Liver (tissue), 3 donors: Measurements from ENCODE around the gene MED26.

ENCODE experiments used
- CTCF ChIP-seq: fragments of 150-350 bp; IDR thresholded peaks from 2 replicates; pipeline ENCODE4 v1.5.1; 2017; ENCODE audit warnings: improper control_type of control experiment, low read depth, low read length; ENCODE audit not compliant: missing input control
- JUND ChIP-seq, 2 donors: IDR thresholded peaks; 2 replicates each; pipeline ENCODE4 v1.6.1; 2016; ENCODE audit warnings: antibody characterized with exemption in 2 of 2
- MAX ChIP-seq: IDR thresholded peaks from 2 replicates; pipeline ENCODE4 v1.6.1; 2016; ENCODE audit warnings: antibody characterized with exemption
- RAD21 ChIP-seq, 2 donors: IDR thresholded peaks; 2 replicates each; pipeline ENCODE4 v1.6.1; 2016; ENCODE audit warnings: antibody characterized with exemption in 2 of 2, mild to moderate bottlenecking in 2 of 2
- REST ChIP-seq: IDR thresholded peaks from 2 replicates; pipeline ENCODE4 v1.6.1; 2016; ENCODE audit warnings: antibody characterized with exemption, mild to moderate bottlenecking
- TAF1 ChIP-seq: conservative IDR thresholded peaks from 2 replicates; pipeline ENCODE4 v1.6.1; 2016; ENCODE audit warnings: antibody characterized with exemption, mild to moderate bottlenecking
- YY1 ChIP-seq: IDR thresholded peaks from 2 replicates; pipeline ENCODE4 v1.6.1; 2016; ENCODE audit warnings: antibody characterized with exemption, mild to moderate bottlenecking
- ZBTB33 ChIP-seq: IDR thresholded peaks from 2 replicates; pipeline ENCODE4 v1.6.1; 2016; ENCODE audit warnings: antibody characterized with exemption
- donor health status: healthy.
- donor health status: healthy.

GRCh38 chr19:16621165-16621800, 6.7 kb downstream of the MED26 start:
- TF ChIP-seq CTCF (no peak), YY1 (no peak), REST (no peak), JUND (IDR thresholded peaks at IDR 0.05) (no peak), MAX (no peak), RAD21 (IDR thresholded peaks at IDR 0.05) (no peak), TAF1 (no peak), ZBTB33 (no peak)
